B cell (primary cell): Measurements from ENCODE around the gene DDAH1. TPM values are rescaled to one million over a fixed set of nuclear protein-coding genes. Genes with fewer than 3 reads are reported as not detected.

Source experiments
- ATAC-seq: fragments of 200-7000 bp; cut with Tn5 transposase; one replicate; pipeline ENCODE4 v1.10.0; 2021; ENCODE audit warnings: low read depth, mild to moderate bottlenecking, moderate number of reproducible peaks, moderate library complexity
- CTCF ChIA-PET: fragments of 350-600 bp; sonication (Branson Sonifier 250); formaldehyde crosslinking; loops from one replicate; lab custom pipeline; 2021; ENCODE audit warnings: antibody characterized with exemption, inconsistent platforms; lab: Charles Lee
- POLR2A ChIA-PET: fragments of 350-600 bp; sonication (Branson Sonifier 250); formaldehyde crosslinking; loops from one replicate; lab custom pipeline; 2021; ENCODE audit warnings: antibody characterized with exemption; lab: Charles Lee
- DNase-seq: peaks from one replicate; pipeline ENCODE4 v3.0.0; 2013
- H2AFZ ChIP-seq: 2 replicates; pipeline ENCODE4 v1.6.1; 2012; ENCODE audit warnings: mild to moderate bottlenecking, low read depth, low read length; ENCODE audit not compliant: insufficient read depth, poor library complexity, severe bottlenecking
- H3K27ac ChIP-seq, 2 donors: 1 replicate in 1 of 2; 2 replicates in 1 of 2; pipeline ENCODE4 v1.5.1; 2012 to 2013; ENCODE audit warnings: low read length in 2 of 2, mild to moderate bottlenecking in 2 of 2, moderate library complexity in 1 of 2
- H3K27me3 ChIP-seq, 4 experiments: fragments of 200-600 bp in 1 of 4; sonication (generic) in 1 of 4; replicated peaks in 1 of 4; 1 replicate in 2 of 4; 2 replicates in 2 of 4; pipeline versions ENCODE4 v1.6.1 to v1.7.0; 2013 to 2016; ENCODE audit warnings: low read length in 3 of 4, mild to moderate bottlenecking in 2 of 4, mixed read lengths in 1 of 4, moderate library complexity in 1 of 4; ENCODE audit not compliant: insufficient read depth in 4 of 4, control insufficient read depth in 3 of 4; ENCODE audit errors: control extremely low read depth in 1 of 4
- H3K36me3 ChIP-seq, 2 experiments: replicated peaks in 1 of 2; 1 replicate in 1 of 2; 2 replicates in 1 of 2; pipeline versions ENCODE4 v1.6.1 to v1.7.1; 2013; ENCODE audit warnings: low read length in 1 of 2; ENCODE audit not compliant: insufficient read depth in 2 of 2, control insufficient read depth in 1 of 2; ENCODE audit errors: control extremely low read depth in 1 of 2, extremely low read depth in 1 of 2
- H3K4me1 ChIP-seq, 2 donors: fragments of 200-600 bp in 1 of 2; sonication (generic) in 1 of 2; 1 replicate in 1 of 2; 2 replicates in 1 of 2; pipeline versions ENCODE4 v1.5.1 to v1.6.1; 2013 to 2017; ENCODE audit warnings: low read length in 2 of 2; ENCODE audit not compliant: control insufficient read depth in 2 of 2, insufficient read depth in 2 of 2
- H3K4me2 ChIP-seq: replicated peaks from 2 replicates; pipeline ENCODE3; 2012; ENCODE audit warnings: mild to moderate bottlenecking, low read depth, low read length; ENCODE audit not compliant: poor library complexity, severe bottlenecking
- H3K4me3 ChIP-seq, 5 experiments: fragments of 200-600 bp in 1 of 5; sonication (generic) in 1 of 5; 1 replicate in 3 of 5; 2 replicates in 2 of 5; pipeline versions ENCODE4 v1.5.1 to v1.7.0; 2011 to 2016; ENCODE audit warnings: low read length in 4 of 5, mild to moderate bottlenecking in 4 of 5, low read depth in 2 of 5, control low read depth in 1 of 5, moderate library complexity in 1 of 5; ENCODE audit not compliant: insufficient read depth in 1 of 5; ENCODE audit errors: control extremely low read depth in 1 of 5, extremely low read depth in 1 of 5
- H3K79me2 ChIP-seq: fragments of 200-600 bp; sonication (generic); one replicate; pipeline ENCODE4 v1.6.0; 2016; ENCODE audit warnings: low read length; ENCODE audit not compliant: control insufficient read depth, insufficient read depth
- H3K9ac ChIP-seq: fragments of 200-600 bp; sonication (generic); 2 replicates; pipeline ENCODE4 v1.6.1; 2017; ENCODE audit warnings: mild to moderate bottlenecking, low read length, moderate library complexity
- H3K9me3 ChIP-seq, 3 donors: one replicate each; pipeline versions ENCODE4 v1.6.1 to v1.7.1; 2013; ENCODE audit warnings: low read length in 2 of 3; ENCODE audit not compliant: control insufficient read depth in 2 of 3, insufficient read depth in 1 of 3; ENCODE audit errors: control extremely low read depth in 1 of 3
- H4K20me1 ChIP-seq: 2 replicates; pipeline ENCODE4 v1.6.0; 2012; ENCODE audit warnings: mild to moderate bottlenecking, low read length; ENCODE audit not compliant: insufficient read depth, control insufficient read depth, poor library complexity, severe bottlenecking
- H3K27ac Mint-ChIP-seq: one replicate; pipeline ENCODE4 v1.8.0; 2021; ENCODE audit warnings: mixed read lengths
- H3K27me3 Mint-ChIP-seq: one replicate; pipeline ENCODE4 v1.8.0; 2021; ENCODE audit warnings: mixed read lengths
- H3K4me1 Mint-ChIP-seq: one replicate; pipeline ENCODE4 v1.8.0; 2021; ENCODE audit warnings: mixed read lengths
- H3K4me3 Mint-ChIP-seq: one replicate; pipeline ENCODE4 v1.8.0; 2021; ENCODE audit warnings: mixed read lengths
- H3K9me3 Mint-ChIP-seq: one replicate; pipeline ENCODE4 v1.8.0; 2022; ENCODE audit warnings: mixed read lengths; ENCODE audit not compliant: insufficient read depth
- EZH2 ChIP-seq: IDR thresholded peaks from 2 replicates; pipeline ENCODE4 v1.6.1; 2012; ENCODE audit warnings: borderline replicate concordance, low read depth, mild to moderate bottlenecking, moderate library complexity, low read length; ENCODE audit not compliant: insufficient read depth, poor library complexity, severe bottlenecking
- WGBS: methylation state at CpG from one replicate; pipeline ENCODE4 v1.1.5; 2013; ENCODE audit warnings: missing lambda C conversion rate; ENCODE audit not compliant: insufficient coverage; 5-methylcytosine and 5-hydroxymethylcytosine counted together
- intact Hi-C: fragments of 100-400 bp; cut with micrococcal nuclease; formaldehyde crosslinking; loops from one replicate; pipeline ENCODE4 v1.10.0; 2022
- polyA plus RNA-seq: library from polyadenylated mRNA; depleted of rRNA; stranded (reverse); fragments of >200 nt; gene quantifications from 2 replicates; pipeline ENCODE4 v1.2.3, GENCODE V29; 2012
- total RNA-seq, 2 donors: library from RNA; stranded (reverse); fragments of 120-200 nt in 1 of 2; gene quantifications; 1 replicate in 1 of 2; 2 replicates in 1 of 2; pipeline versions ENCODE4 v1.2.3 to v1.2.4, GENCODE V29; 2013 to 2022
- TF ChIP-seq, protein P1 (sequence below): fragments of 200-600 bp; IDR thresholded peaks from one replicate; pipeline ENCODE4 v1.8.0; 2022; ENCODE audit warnings: antibody characterized with exemption, mild to moderate bottlenecking

DDAH1 gene
- total and polyA plus RNA-seq, 2 donors (not counting 1 experiment from before 2014, with no cell fraction given), result 0.04 TPM; not detected in 1

- H3K27me3 ChIP-seq, result peaks cover 0 to 8% (median 0%) of the 10 kb centered on the region in 4 experiments
- DNase-seq (peak; percentile 43), ATAC-seq (peak; percentile 65)
- no peak overlapping the region for H2AFZ ChIP-seq
- POLR2A ChIA-PET, result no interaction called here
- H3K27ac ChIP-seq, result no peak overlapping the region
- no peaks in the 10 kb centered on the region for H4K20me1 ChIP-seq
- TF ChIP-seq EZH2, result no peak
- TF ChIP-seq, protein P1, sequence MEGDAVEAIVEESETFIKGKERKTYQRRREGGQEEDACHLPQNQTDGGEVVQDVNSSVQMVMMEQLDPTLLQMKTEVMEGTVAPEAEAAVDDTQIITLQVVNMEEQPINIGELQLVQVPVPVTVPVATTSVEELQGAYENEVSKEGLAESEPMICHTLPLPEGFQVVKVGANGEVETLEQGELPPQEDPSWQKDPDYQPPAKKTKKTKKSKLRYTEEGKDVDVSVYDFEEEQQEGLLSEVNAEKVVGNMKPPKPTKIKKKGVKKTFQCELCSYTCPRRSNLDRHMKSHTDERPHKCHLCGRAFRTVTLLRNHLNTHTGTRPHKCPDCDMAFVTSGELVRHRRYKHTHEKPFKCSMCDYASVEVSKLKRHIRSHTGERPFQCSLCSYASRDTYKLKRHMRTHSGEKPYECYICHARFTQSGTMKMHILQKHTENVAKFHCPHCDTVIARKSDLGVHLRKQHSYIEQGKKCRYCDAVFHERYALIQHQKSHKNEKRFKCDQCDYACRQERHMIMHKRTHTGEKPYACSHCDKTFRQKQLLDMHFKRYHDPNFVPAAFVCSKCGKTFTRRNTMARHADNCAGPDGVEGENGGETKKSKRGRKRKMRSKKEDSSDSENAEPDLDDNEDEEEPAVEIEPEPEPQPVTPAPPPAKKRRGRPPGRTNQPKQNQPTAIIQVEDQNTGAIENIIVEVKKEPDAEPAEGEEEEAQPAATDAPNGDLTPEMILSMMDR, result no peak
- CTCF ChIA-PET, result no interaction called here
- intact Hi-C loops, result no loop called here
- H3K4me3 Mint-ChIP-seq, result peak overlapping the region; percentile 9
- no peak overlapping the region for H3K27ac Mint-ChIP-seq
- no peaks in the 10 kb centered on the region for H3K79me2 ChIP-seq
- peaks cover 45% of the 10 kb centered on the region for H3K4me1 Mint-ChIP-seq
- no peak overlapping the region for H3K4me3 ChIP-seq
- H3K4me2 ChIP-seq, result peak overlapping the region; percentile 36
- 66% methylated on average over 4 of the region's 6 CpGs for WGBS
- no peak overlapping the region for H3K9ac ChIP-seq
- peaks cover 40 to 44% of the 10 kb centered on the region in 2 donors for H3K4me1 ChIP-seq
- peaks cover 0 to 18% (median 14%) of the 10 kb centered on the region in 3 donors for H3K9me3 ChIP-seq
- H3K27me3 Mint-ChIP-seq, result no peaks in the 10 kb centered on the region
- no peaks in the 10 kb centered on the region for H3K36me3 ChIP-seq
- peaks cover 5% of the 10 kb centered on the region for H3K9me3 Mint-ChIP-seq
Measured at GRCh38 chr1:85330711-85331290, 134.2 kb downstream of the DDAH1 start.

- ATAC-seq, result no peak
- DNase-seq, result no peak
- H3K9ac ChIP-seq, result no peak overlapping the region
- peak overlapping the region; percentile 8 for H3K27ac Mint-ChIP-seq
- no peak overlapping the region for H3K27ac ChIP-seq
- H4K20me1 ChIP-seq, result no peaks in the 10 kb centered on the region
- H3K4me1 ChIP-seq, result peaks cover 34 to 40% of the 10 kb centered on the region in 2 donors
- CTCF ChIA-PET, result no interaction called here
- H3K27me3 Mint-ChIP-seq, result no peaks in the 10 kb centered on the region
- intact Hi-C loops, result no loop called here
- POLR2A ChIA-PET, result no interaction called here
- no peak overlapping the region for H3K4me3 Mint-ChIP-seq
- H3K9me3 ChIP-seq, result peaks cover 0 to 18% (median 14%) of the 10 kb centered on the region in 3 donors
- H3K36me3 ChIP-seq, result no peaks in the 10 kb centered on the region
- peaks cover 42% of the 10 kb centered on the region for H3K4me1 Mint-ChIP-seq
- H3K4me3 ChIP-seq, result no peak overlapping the region
- H3K27me3 ChIP-seq, result peaks cover 0 to 8% (median 0%) of the 10 kb centered on the region in 4 experiments
- H3K9me3 Mint-ChIP-seq, result peaks cover 5% of the 10 kb centered on the region
- peak overlapping the region; percentile 36 for H3K4me2 ChIP-seq
- no peak overlapping the region for H2AFZ ChIP-seq
- H3K79me2 ChIP-seq, result no peaks in the 10 kb centered on the region
- WGBS, result no CpG with 5 or more reads among the region's 3 CpGs
- TF ChIP-seq, protein P1, result no peak
- TF ChIP-seq EZH2, result no peak
Measured at GRCh38 chr1:85330214-85330631, 134.7 kb downstream of the DDAH1 start.
